HG03108 (cell line): ENCODE results near the gene ITPKB.

Experiments
- ATAC-seq: cut with Tn5 transposase; IDR thresholded peaks from one replicate; pipeline ENCODE4 v1.9.1; 2021; ENCODE audit warnings: moderate library complexity; ENCODE audit not compliant: unreplicated experiment

ITPKB gene

DNA sequence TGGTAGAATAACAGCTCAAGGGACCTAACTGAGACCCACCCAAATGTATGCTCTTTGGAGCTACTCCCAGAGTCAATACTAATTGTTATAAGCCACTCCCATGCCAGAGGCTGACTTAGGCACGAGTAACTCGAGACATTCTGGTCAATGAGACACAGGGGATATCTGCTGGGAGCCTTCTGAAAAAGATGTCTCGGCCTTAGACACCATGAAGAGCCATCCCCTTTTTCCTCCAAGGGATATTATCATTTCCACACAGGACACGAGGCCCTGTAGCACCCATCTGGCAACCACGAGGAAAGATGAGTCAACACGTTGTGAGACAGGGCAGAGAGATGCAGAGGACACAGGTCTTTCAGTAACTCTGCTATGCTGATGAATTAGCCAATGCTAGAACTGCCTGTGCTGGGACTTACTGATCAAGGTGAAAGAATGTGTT is 30.7 kb downstream of the ITPKB start:
- ATAC-seq = no peak

DNA sequence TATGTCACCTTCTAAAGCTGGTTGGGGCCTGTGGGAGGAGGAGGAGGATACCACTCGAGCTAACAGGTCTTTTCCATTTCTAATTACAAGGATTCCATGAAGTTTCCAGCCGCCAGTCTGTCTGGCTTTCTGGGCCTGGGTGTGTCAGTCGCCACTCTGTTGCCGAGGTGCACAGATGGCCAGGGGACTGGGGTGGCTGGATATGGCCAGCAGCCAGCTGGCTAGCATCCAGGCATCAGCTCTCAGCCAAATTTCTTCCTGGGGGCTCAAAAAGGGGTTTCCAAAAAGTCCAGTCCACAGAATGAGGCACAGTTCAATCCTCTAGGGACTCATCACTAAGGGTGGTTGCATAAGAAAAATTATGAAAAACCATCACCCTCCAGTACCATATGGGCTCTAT is 32.4 kb downstream of the ITPKB start:
- ATAC-seq = no peak

DNA sequence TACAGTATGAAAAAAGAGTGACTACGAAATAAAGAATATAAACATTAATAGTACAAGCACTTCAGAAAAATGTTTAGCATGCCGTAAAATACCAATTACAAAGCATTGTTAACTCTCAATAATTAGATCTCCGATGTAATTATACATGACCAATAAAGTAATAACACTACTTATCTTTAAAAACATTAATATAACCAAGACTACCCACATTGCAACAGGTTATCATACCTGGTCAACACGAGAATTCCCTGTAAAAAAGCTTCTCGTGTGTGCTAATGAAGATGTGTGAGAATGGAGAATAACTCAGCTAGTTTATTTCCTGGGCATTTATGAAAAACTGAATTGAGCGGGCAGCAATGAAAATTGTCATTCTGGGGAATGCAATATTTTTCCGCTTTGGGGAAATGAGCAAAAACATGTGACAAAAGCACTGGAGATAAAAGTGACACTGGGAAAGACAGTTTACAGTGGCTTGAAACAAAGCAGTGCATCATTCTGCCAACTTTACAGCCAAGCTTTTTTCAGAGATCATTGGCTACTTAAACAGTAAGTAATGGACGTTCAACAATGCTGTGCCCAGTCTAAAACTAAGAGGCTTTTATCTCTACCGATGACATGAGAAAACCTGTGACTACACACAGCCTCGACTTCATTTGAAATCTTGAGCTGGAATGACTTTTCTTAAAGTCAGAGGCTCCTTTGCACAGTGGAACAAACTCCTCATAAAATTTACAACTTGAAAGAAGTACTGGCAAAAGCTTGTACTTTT is 34.7 kb downstream of the ITPKB start:
- no peak for ATAC-seq

DNA sequence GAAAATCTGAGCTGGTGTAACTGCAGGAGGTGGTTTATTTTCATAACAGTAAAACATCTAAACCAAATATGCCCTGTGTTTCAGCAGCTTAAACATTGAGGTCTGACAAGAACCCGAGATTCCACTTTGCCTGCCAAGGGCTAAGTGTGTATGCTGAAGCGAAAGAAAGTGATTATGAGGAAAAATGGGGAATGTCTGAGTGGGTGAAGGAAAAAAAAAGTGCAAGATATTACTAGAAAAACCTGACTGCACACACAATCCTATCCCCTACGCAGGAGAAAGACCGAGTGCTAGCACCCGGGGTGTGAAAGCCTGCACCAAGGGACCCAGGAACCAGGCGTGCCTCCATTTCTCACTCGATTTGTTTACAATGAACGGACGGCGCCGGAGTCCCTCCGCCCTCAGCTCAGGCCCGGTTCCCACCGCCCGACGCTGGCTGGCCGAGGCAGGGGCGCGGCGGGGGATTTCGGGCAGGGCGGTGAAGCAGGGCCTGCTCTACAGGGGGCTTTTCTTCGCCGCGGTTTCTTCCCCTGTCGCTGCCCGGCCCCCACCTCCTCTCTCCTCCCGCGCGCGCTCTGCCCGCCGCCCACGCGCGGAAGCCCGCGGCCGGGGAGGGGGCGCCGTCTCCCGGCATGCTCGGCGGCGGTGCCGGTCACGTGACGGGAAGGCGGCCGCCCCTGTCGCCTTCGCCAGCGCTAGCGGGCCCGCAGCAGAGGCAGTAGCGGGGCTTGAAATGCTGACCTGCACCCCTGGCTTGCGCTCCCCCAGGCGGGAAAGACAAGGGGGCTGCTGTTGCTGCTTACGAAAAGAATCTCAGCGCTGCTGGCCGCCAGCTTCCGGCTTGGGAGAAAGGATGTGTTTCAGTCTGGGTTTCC is 35.9 kb downstream of the ITPKB start:
- peak; percentile 56 for ATAC-seq

DNA sequence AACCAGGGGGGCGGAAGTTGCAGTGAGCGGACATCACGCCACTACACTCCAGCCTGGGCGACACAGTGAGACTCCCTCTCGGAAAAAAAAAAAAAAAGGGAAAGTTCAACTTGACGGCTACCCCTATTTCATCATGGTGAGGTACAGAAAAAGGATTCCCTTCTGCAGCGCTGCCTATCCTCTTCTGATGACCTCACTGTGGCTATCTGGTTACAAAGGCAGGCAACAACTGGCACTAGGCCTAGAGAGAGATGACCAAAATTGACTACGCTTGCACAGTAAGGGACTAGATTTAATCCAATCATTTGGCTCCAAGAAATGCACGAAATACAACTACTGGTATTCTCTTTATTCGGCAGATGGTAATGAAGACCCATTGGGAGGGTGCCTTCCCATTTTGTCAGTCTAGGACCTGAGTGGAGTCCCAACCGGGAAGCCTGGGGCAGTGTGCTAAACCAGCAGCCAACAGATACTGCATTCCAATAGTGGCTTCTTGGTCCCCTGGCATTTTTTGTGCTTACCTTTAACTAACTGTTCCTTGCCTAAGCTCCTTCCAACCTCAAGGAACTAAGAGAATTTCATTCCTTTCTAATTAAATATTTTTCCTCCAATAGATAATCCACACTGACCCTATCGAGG is 36.6 kb downstream of the ITPKB start:
- ATAC-seq = no peak

DNA sequence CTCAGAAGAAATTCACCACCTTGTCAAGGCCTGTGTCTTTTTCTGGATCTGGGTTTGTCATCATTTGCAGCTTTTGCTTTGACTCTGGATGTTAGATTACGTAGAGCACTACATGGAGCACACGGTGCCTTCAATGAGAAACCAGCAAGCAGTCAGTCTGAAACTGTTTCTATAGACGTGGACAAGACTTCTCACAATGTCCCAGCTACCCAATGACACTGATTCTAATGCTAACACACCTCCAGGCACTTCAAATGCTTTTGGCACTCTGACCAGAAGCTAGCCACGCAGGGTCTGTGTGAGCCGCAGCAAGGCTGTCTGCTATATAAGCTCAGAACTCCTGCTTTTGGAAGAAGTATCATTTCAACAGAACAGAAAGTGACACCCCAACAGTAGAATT is 38.2 kb downstream of the ITPKB start:
- ATAC-seq = no peak

DNA sequence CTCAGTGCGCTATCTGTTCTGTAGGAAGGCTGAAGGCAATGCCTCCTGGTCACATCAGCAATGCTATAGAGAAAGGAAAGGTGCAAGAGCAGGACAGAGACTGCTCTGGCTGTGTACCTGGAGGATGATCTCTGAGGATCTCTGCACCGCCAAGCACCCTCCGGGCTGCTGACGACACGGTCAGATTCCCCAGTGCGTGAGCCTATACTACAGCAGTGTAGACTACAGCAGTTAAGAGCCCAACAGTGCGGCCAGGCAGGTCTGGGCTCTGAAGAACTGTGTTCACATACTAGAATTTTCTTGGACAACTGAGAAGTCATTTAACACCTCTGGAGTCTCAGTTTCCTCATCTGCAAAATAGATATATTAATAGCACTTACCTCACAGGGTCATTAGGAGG is 39.9 kb downstream of the ITPKB start:
- ATAC-seq = no peak

DNA sequence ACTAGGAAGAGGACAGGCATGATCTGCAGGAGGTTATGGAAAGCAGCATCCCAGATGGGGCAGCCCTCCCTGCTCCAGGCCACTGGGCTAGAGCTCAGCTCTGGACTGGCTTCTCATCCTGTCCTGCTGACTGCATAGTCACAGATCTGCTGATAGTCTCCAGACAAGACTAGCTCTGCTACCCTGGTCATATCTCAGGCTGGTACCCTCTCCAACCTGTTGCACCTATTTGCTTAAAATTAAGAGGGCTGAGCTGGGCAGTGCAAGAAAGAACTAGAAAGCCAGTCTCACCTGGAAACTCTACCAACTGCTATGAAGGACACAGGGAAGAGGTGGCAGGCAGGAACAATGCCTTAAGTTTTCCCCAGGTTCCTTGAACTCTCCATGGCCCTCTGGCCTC is 40.4 kb downstream of the ITPKB start:
- ATAC-seq = no peak

DNA sequence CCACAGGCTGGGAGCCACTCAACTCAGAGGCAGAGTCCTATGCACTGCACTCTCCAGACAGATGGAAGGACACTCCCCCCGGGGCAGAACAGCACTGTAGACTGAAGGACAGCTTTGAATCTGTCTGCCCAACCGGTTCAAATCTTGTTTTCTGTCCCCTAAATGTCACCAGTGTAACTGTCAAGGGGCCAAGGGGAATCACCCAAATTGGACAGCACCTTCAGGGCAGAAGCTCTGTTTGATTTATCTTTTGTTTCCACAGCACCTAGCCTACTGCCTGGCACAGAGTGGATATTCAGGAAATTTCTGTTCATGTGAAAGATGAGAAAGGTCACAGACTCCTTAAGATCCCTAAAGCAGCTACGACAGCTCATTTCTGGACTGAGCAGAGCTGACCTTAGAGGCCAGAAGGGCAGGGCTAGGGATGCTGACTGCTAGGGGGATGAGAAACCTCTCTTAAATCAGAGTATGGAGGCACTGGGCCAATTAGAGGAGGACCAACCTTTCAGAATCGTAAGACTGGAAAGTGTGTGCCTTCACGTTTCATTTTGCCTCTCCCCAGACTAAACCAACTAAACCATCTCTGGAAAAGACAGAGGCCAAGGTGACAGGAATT is 41.0 kb downstream of the ITPKB start:
- peak; percentile 21 for ATAC-seq

DNA sequence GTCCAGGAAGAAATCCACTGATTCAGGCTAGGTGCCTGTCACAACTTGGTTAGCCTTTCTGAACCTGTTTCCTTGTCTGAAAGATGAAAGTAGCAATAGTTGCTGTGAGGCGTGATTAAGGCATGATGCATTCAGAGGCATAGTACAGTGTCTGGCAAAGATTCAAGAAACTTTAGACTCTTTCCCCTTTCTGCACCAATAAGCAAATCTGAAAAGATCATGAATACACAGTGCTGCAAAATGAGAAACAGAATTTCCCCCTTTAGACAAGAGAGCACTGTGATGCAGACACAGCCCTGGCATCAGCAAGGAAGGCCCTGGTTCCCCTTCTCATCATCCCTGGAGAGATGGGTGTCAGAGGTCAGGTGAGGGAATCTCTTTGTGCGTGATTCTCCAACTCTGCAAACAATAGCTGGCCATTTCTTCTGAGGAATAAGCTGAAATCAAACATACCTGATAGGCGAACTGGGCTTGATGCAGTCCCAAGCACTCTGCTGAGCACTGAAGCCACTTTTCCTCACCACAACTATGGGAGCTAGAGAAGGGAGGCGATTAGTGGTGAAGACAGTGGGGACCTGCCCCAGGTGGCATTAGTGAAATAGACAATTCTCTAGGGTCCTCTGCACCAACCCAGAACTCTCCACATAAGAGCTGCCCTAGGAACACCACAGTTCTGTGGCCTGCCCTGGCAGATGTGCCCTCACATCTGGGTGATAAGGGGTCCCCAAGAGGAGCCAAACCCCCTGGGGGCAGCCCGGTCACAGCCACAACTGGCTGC is 41.7 kb downstream of the ITPKB start:
- peak; percentile 56 for ATAC-seq

DNA sequence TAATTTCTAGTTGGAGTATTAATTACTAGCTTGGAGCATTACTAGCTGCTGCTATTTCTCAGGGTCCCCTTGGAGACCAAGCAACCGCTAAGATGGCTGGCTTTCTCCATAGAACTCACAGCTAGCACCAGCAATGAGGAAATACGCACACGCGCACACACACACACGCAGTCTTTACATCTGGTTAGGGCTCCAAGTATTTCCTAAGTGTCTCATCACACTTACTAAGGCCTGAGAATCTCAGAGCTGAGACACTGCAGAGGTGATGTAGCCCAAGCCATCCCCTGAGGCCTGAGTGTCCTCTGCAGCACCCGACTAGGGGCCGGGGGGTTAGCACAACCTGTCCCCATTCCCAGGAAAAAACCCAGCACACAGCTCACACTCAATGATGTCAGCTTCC is 42.5 kb downstream of the ITPKB start:
- no peak for ATAC-seq

DNA sequence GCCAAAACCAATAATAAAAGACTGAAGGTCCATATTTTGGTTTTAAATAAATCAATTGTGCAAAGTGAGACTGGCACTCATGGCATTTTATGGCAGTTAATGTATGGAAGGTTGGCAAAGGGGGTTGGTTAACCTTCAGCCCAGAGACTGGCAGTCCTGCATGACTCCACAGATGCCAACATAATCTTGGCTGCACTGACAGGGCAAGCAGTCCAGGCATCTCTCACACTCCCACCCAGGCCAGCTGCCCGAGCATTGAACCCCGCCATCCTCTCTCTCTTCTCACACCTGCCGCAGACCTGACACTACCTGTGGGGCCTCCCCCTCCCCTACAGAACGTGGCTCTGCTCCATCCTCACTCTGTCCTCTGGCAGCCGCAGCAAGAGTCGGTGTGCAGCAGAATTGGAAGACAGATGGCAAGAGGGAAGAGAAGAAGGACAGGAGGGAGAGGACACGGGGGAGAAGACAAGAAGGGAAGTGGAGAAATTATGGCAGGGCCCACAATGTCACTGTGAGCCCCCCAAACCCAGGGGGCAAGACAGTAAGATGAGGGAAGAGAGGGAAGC is 43.7 kb downstream of the ITPKB start:
- no peak for ATAC-seq

DNA sequence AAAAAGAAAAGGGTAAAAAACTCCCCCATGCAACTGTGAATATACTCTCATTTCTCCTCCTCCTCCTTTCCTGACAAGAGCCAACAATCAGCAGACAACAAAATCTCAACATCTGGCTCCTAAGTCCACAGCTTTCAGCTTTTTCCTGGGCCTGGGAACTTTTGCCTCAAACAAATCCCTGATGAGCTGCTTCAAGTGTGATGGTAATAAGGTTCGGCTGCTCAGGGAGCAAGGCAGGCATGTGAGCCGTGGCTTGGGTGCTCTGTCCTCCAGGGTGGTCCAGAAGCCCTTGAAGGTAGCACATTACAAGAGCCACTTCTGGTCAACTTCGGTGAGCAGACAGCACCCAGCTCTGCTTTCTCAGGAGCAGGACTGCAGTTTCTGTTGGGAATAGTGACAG is 46.3 kb downstream of the ITPKB start:
- ATAC-seq = no peak

DNA sequence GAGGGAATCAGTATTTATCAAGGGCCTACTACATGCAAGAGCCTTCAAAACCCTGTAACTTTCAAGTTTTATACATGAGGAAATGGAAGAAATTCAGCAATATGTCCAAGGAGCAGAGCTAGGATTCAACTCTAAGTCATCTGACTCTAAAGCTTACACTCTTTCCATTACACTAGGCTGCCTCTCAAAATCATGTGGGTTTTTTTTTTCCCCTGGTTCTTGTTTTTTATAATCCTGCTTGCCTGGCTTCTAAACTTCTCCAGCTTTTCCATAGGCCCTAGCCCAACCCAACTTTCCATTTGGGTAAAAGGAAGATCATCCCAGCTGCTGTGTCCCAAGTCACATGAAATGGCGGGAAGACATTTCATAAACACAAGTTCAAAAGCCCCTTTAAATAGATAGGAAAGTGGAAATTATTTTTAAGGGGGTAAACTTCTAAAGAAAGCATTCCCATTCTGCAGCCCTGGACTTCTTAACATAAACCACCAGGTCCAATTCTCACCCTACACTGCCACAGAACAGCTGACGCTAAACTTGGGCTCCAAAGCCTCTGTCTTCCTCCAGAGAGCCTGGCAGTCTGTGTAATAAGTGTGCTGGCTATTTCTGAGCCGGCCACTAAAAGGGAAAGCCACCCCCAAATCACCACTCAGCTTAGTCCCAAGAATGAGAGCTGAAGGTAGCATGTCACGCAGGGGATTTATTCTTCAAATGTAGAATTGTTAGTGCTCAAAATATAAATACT is 46.9 kb downstream of the ITPKB start:
- no peak for ATAC-seq

DNA sequence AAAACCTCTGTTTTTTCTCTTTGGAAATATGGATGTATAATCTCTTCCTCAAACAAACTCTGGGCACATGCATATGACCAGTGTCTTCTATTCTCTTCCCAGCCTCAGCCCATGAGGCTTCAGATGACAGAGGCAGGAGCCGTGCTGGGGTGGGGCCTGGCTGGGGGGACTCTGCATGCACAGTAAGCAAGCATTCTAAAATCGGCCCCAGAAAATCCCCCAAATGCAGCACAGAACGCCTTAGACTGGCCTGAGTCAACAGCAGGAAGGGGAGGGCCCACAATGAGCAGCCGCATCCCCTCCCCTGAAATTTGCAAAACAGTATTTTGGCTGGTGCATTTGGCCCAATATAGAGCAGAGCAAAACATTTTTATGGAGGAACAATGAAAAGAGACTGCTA is 47.8 kb downstream of the ITPKB start:
- ATAC-seq = peak; percentile 48

DNA sequence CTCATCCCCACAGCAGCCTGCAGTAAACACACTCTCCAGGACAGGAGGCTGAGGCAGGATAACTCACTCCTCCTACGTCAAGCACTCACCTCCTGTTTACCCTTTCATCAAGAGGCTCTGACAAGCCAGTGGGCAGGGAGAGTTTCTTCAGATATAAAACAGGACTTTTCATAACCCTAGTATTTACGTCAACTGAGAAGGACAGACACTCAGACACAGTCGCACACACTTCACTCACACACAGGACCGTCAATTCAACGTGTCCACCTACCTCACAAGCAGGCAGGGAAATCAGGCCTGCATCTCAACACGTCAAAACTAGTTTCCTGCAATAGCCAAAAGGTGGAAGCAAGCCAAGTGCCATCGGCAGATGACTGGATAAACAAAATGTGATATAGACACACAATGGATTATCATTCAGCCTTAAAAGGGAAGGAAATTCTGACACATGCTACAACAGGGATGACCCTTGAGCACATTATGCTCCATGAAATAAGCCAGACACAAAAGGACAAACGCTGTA is 48.6 kb downstream of the ITPKB start:
- ATAC-seq = no peak

DNA sequence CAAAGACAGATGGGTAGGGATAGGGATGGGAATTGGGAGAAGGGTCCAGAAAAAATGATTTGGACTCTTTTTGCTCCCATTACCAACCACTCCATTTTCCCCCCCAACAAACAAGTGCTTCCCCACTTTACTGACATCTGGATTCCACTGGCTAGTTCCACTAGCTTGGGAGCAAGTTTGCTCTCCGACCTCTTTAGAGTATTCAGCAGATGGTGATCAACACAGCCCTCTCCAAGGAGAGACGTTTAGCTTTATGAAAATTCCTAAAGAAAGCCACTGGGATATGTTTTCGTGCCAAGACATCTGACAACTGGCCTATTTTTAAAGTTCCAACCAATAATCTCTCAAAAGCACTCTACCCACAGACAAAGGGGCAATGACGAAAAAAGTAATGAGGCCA is 50.3 kb downstream of the ITPKB start:
- ATAC-seq = no peak

DNA sequence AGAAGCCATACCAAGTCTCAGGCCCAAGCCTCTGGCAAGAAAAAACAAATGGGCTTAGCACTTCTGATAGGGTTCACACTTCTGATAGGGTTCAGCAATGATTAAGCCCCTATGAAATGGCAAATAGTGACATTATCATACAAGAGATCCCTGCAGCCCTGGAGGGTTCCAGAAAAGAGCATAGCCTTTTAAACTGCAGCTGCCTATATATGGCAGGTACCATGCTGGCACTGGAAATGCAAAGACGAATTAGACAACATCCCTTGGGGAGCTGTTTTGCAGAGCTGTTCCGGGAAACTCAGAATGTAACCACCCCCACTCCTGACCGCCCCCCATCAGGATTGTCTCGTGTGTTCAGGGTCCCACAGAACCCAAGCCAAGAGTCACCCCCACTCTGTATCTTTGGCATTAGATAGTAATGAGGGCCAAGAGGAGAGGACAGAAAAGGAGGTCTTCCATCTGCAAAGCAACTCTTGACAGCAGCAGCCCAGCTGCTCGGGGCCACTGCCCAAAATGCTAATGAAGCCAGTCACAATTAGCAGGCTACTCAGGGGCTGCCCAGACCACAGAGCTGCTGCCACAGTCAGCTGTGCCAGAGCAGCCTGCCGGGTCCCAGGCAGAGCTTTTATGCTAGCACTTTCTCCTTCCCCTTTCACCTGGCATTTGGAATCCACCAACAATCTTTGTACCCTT is 50.9 kb downstream of the ITPKB start:
- no peak for ATAC-seq

DNA sequence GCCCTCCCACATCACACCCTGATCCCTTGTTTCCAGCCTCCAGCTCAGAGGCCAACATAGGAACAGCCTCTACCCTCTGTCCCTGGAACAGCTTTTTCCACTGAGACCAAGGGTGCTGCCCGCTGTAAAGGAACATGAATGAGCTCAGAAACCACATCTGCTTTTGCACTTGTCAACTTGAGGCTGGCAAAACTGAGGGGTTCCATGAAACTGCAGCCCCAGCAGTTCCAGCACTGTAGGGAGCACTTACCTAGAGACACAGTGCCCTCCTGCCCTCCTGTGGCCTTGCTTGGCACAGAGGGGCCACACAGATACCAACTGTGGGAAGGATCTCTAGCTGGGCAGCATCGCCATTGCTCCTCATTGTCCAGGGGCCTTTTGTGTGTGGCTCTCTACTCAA is 51.7 kb downstream of the ITPKB start:
- no peak for ATAC-seq
